PFSK-1 (cell line): ENCODE data around the gene XPOT.

Experiments
- FOXP2 ChIP-seq: optimal IDR thresholded peaks from 2 replicates; pipeline ENCODE3; 2011; ENCODE audit warnings: borderline replicate concordance, control low read depth, inconsistent platforms; ENCODE audit not compliant: insufficient read depth; ENCODE audit errors: extremely low read length, extremely low read depth
- POLR2AphosphoS5 ChIP-seq: IDR thresholded peaks from 2 replicates; pipeline ENCODE4 v1.6.1; 2012; ENCODE audit warnings: low read depth, mild to moderate bottlenecking, control low read depth, low read length, moderate library complexity
- SIN3A ChIP-seq: IDR thresholded peaks from 2 replicates; pipeline ENCODE4 v1.6.1; 2012; ENCODE audit warnings: mild to moderate bottlenecking, low read length, moderate library complexity, borderline replicate concordance; ENCODE audit not compliant: insufficient read depth
- TAF1 ChIP-seq: IDR thresholded peaks from 2 replicates; pipeline ENCODE4 v1.6.1; 2012; ENCODE audit warnings: low read length, control low read depth, borderline replicate concordance; ENCODE audit not compliant: insufficient read depth
- TF ChIP-seq, protein P1 (sequence below), 2 experiments: IDR thresholded peaks; 2 replicates each; pipeline versions ENCODE4 v1.6.1 to v1.8.0; 2011 to 2012; ENCODE audit warnings: low read depth in 2 of 2, low read length in 2 of 2, control low read depth in 1 of 2, inconsistent platforms in 1 of 2, mild to moderate bottlenecking in 1 of 2, moderate library complexity in 1 of 2; ENCODE audit not compliant: insufficient read depth in 1 of 2

DNA sequence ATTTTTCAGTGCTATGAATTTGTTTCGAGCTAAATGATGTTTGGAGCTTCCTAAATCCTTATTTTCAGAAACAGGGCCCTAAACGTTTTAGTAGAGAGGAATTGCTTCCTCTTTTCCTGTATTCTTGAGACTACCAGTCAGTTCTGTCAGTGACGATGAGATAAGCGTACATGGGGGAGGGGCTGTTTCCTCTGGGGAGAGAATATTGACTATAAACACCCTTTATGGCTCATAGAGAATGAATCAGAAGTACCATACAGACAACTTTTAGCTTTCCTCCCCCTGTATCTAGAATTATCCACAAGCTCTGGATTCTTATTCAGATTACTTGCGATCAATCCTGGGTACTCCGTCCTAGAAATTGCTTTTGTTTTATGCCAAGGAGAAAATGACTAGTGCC lies 52.8 kb downstream of the XPOT start:
- TF ChIP-seq POLR2AphosphoS5 (no peak), TAF1 (no peak), FOXP2 (no peak), SIN3A (no peak)
- TF ChIP-seq, protein P1, sequence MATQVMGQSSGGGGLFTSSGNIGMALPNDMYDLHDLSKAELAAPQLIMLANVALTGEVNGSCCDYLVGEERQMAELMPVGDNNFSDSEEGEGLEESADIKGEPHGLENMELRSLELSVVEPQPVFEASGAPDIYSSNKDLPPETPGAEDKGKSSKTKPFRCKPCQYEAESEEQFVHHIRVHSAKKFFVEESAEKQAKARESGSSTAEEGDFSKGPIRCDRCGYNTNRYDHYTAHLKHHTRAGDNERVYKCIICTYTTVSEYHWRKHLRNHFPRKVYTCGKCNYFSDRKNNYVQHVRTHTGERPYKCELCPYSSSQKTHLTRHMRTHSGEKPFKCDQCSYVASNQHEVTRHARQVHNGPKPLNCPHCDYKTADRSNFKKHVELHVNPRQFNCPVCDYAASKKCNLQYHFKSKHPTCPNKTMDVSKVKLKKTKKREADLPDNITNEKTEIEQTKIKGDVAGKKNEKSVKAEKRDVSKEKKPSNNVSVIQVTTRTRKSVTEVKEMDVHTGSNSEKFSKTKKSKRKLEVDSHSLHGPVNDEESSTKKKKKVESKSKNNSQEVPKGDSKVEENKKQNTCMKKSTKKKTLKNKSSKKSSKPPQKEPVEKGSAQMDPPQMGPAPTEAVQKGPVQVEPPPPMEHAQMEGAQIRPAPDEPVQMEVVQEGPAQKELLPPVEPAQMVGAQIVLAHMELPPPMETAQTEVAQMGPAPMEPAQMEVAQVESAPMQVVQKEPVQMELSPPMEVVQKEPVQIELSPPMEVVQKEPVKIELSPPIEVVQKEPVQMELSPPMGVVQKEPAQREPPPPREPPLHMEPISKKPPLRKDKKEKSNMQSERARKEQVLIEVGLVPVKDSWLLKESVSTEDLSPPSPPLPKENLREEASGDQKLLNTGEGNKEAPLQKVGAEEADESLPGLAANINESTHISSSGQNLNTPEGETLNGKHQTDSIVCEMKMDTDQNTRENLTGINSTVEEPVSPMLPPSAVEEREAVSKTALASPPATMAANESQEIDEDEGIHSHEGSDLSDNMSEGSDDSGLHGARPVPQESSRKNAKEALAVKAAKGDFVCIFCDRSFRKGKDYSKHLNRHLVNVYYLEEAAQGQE (IDR thresholded peaks at IDR 0.05; ENCODE audit: insufficient read depth in 1 of 2, low read depth in 2 of 2, low read length in 2 of 2), result no peak
